Small intestine (tissue), 7 donors: ENCODE data around the gene CCN5. TPM values are rescaled to one million over a fixed set of nuclear protein-coding genes. Genes with fewer than 3 reads are reported as not detected.

ENCODE experiments used
- DNase-seq, 2 donors: peaks; one replicate each; pipeline versions ENCODE4 v3.0.0 to v3.0.0-alpha.2; 2013
- FAIRE-seq: peaks from 2 replicates; lab custom pipeline; 2012; peaks lifted over from hg19 to GRCh38; lab: Jason Lieb, UNC
- H3K27ac ChIP-seq, 3 donors: one replicate each; pipeline ENCODE4 v1.5.1; 2013; ENCODE audit warnings: low read length in 2 of 3, mild to moderate bottlenecking in 2 of 3, control low read depth in 1 of 3, inconsistent platforms in 1 of 3, low read depth in 1 of 3, moderate library complexity in 1 of 3
- H3K27me3 ChIP-seq, 3 donors: one replicate each; pipeline ENCODE4 v1.6.1; 2013; ENCODE audit warnings: low read length in 3 of 3, inconsistent platforms in 1 of 3; ENCODE audit not compliant: control insufficient read depth in 3 of 3, insufficient read depth in 3 of 3
- H3K36me3 ChIP-seq, 3 donors: one replicate each; pipeline ENCODE4 v1.6.1; 2013; ENCODE audit warnings: low read length in 3 of 3, inconsistent platforms in 1 of 3, low read depth in 1 of 3, mild to moderate bottlenecking in 1 of 3, moderate library complexity in 1 of 3; ENCODE audit not compliant: control insufficient read depth in 3 of 3, insufficient read depth in 2 of 3
- H3K4me1 ChIP-seq, 3 donors: one replicate each; pipeline ENCODE4 v1.6.1; 2013; ENCODE audit warnings: low read length in 2 of 3, inconsistent platforms in 1 of 3, low read depth in 1 of 3, mild to moderate bottlenecking in 1 of 3, moderate library complexity in 1 of 3; ENCODE audit not compliant: control insufficient read depth in 3 of 3, insufficient read depth in 2 of 3
- H3K4me3 ChIP-seq, 3 donors: one replicate each; pipeline ENCODE4 v1.5.1; 2013; ENCODE audit warnings: low read length in 3 of 3, control low read depth in 1 of 3, inconsistent platforms in 1 of 3, low read depth in 1 of 3, mild to moderate bottlenecking in 1 of 3, moderate library complexity in 1 of 3
- H3K9me3 ChIP-seq, 2 donors: one replicate each; pipeline ENCODE4 v1.6.1; 2013; ENCODE audit warnings: low read depth in 1 of 2, low read length in 1 of 2; ENCODE audit not compliant: control insufficient read depth in 2 of 2, insufficient read depth in 1 of 2
- WGBS, 3 donors: extraction: QIAGEN DNeasy Blood & Tissue Kit; methylation state at CpG; one replicate each; pipeline ENCODE4 v1.1.7; 2013; 5-methylcytosine and 5-hydroxymethylcytosine counted together
- polyA plus RNA-seq, 4 donors: library from polyadenylated mRNA; stranded (reverse) in 3 of 4; unstranded in 1 of 4; fragments of 200-250 nt in 3 of 4; fragments of 120-200 nt in 1 of 4; gene quantifications; one replicate each; pipeline versions ENCODE4 v1.2.1 to v1.2.3, GENCODE V29; 2013
- donor health status: healthy with polysubstance abuse.
- donor health status: control.
- donor health status: control.
- donor health status: Bipolar disorder and iron deficiency.
- donor health status: healthy.

Gene CCN5
- polyA plus RNA-seq, 4 donors, result 0.07 to 2.2 (median 1.9) TPM; not detected in 1

GRCh38 chr20:44723798-44724362 lies 8.7 kb downstream of the CCN5 start:
- FAIRE-seq, result no peak
- Histone ChIP-seq H3K36me3 (no peaks in the 10 kb centered on the region), H3K4me3 (no peak overlapping the region), H3K4me1 (peaks cover 0 to 4% (median 0%) of the 10 kb centered on the region in 3 donors), H3K9me3 (no peaks in the 10 kb centered on the region), H3K27me3 (peaks cover 0 to 11% (median 0%) of the 10 kb centered on the region in 3 donors), H3K27ac (no peak overlapping the region)
- 86 to 92% (median 91%) methylated on average over 9 of the region's 9 CpGs for WGBS, 3 donors
- no peak for DNase-seq

DNA sequence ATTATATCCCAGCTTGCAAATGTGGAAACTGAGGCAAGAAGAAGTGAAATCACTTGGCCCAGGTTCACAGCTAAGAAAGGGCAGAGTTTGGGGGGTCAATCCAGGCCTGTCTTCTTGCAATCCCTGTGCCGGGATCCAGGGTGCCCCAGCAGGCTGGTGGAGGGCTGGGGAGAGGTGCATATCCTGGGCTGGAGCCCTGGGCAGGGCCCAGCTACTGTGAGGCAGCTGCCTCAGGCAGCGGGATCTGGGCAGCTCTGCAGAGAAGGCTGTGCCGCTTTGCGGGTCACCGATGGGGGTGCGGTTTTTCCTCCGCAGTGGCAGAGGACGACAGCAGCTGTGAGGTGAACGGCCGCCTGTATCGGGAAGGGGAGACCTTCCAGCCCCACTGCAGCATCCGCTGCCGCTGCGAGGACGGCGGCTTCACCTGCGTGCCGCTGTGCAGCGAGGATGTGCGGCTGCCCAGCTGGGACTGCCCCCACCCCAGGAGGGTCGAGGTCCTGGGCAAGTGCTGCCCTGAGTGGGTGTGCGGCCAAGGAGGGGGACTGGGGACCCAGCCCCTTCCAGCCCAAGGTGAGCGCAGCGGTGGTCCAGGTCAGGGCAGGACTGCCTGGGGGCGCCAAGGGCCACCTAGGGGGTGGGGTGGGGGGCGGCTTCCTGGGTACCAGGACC lies 9.4 kb downstream of the CCN5 start:
- no peak overlapping the region for H3K27ac ChIP-seq
- DNase-seq, result no peak
- WGBS, 3 donors, result 41 to 56% (median 49%) methylated on average over 25 to 26 of the region's 26 CpGs
- H3K4me3 ChIP-seq, result no peak overlapping the region
- peaks cover 0 to 11% (median 0%) of the 10 kb centered on the region in 3 donors for H3K4me1 ChIP-seq
- peaks cover 0 to 11% (median 0%) of the 10 kb centered on the region in 3 donors for H3K27me3 ChIP-seq
- H3K9me3 ChIP-seq, result no peaks in the 10 kb centered on the region
- H3K36me3 ChIP-seq, result no peaks in the 10 kb centered on the region
- FAIRE-seq, result no peak

DNA sequence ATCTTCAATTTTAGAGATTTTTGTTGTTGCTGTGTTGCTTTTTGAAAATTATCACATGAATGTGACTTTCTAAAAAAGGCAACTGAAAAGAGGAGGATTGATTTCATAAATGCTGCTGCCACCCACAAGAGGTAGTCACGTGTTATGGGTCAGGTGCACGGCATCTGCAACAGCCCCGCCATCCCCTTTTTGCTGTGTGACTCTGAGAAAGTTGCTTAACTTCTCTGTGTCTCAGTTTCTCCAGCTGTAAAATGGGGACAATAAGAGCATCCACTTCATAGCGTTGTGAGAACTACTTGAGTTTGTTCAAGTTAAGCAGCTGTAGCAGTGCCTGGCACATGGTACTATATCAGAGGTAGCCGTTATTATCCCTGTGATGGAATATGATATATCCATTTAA lies 10.7 kb downstream of the CCN5 start:
- Histone ChIP-seq H3K27ac (no peak overlapping the region), H3K4me3 (no peak overlapping the region), H3K9me3 (no peaks in the 10 kb centered on the region), H3K27me3 (peaks cover 0 to 11% (median 0%) of the 10 kb centered on the region in 3 donors), H3K36me3 (no peaks in the 10 kb centered on the region), H3K4me1 (peaks cover 0 to 11% (median 0%) of the 10 kb centered on the region in 3 donors)
- no peak for DNase-seq
- WGBS, 3 donors, result 70 to 85% (median 76%) methylated on average over 5 of the region's 5 CpGs
- no peak for FAIRE-seq

- no peak overlapping the region for H3K27ac ChIP-seq
- no peaks in the 10 kb centered on the region for H3K36me3 ChIP-seq
- no peak for FAIRE-seq
- H3K27me3 ChIP-seq, result peaks cover 0 to 11% (median 0%) of the 10 kb centered on the region in 3 donors
- no peak for DNase-seq
- WGBS, 3 donors, result 90 to 93% (median 93%) methylated on average over 11 of the region's 11 CpGs
- no peaks in the 10 kb centered on the region for H3K9me3 ChIP-seq
- no peak overlapping the region for H3K4me3 ChIP-seq
- peaks cover 0 to 11% (median 0%) of the 10 kb centered on the region in 3 donors for H3K4me1 ChIP-seq
Measured at GRCh38 chr20:44727039-44727438, 11.9 kb downstream of the CCN5 start.

GRCh38 chr20:44727651-44728050 lies 12.5 kb downstream of the CCN5 start:
- no peak for DNase-seq
- no peak for FAIRE-seq
- Histone ChIP-seq H3K9me3 (no peaks in the 10 kb centered on the region), H3K27me3 (peaks cover 0 to 11% (median 0%) of the 10 kb centered on the region in 3 donors), H3K27ac (no peak overlapping the region), H3K36me3 (no peaks in the 10 kb centered on the region), H3K4me3 (no peak overlapping the region), H3K4me1 (peaks cover 0 to 11% (median 0%) of the 10 kb centered on the region in 3 donors)
- WGBS, 3 donors, result 64 to 81% (median 73%) methylated on average over 2 of the region's 2 CpGs

DNA sequence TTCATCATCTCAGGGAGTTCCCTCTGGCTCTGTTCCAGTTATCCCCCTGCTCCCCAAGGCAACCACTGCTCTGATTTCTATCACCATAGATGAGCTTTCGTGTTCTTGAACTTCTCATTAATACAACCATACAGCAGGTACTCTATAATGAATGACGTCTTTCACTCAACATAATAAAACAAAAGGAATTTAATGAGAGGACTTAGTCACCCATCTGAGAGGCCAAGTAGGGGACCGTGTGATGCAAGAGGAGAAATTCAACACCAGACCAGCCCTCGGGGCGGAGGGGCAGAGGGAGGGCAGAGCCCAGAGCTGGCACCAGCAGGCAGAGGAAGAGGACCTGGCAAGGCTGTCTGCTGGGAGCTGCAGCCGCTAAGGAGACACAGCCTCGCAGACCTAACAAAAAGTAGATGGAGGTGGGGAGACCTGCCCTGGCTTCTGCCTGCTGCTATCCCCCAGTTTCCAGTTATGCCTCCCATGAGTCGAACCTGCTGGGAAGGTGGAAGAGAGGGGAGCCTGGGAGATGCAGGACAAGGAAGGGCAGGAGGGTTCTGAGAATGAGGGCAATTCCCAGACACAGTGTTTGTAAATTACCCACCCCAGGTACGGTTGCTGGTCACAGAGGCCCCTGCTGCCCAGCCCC lies 13.8 kb downstream of the CCN5 start:
- Histone ChIP-seq H3K4me1 (peaks cover 0 to 11% (median 0%) of the 10 kb centered on the region in 3 donors), H3K36me3 (no peaks in the 10 kb centered on the region), H3K27ac (no peak overlapping the region), H3K9me3 (no peaks in the 10 kb centered on the region), H3K4me3 (no peak overlapping the region), H3K27me3 (peaks cover 0 to 11% (median 0%) of the 10 kb centered on the region in 3 donors)
- 5 to 30% (median 15%) methylated on average over 9 of the region's 9 CpGs for WGBS, 3 donors
- FAIRE-seq, result no peak
- peak; percentile 61 to 83 for DNase-seq

DNA sequence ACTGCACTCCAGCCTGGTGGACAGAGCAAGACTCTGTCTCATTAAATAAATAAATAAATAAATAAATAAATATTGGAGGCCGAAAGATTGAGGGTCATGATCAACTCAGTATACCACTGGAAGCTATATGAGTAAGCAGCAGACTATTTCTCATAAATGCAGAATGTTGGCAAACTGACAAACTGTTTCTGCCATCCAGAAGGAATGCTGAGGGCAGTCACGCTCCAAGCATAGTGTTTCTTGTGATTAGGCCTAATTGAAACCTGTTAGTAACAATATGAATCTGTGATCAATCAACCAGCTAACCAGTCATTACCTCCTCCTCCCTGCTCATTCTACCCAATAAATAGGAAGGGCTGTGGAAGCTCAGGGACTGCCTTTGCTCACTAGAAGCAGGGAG lies 15.3 kb downstream of the CCN5 start:
- Histone ChIP-seq H3K36me3 (no peaks in the 10 kb centered on the region), H3K4me3 (no peak overlapping the region), H3K9me3 (no peaks in the 10 kb centered on the region), H3K27ac (no peak overlapping the region), H3K27me3 (no peaks in the 10 kb centered on the region), H3K4me1 (peaks cover 0 to 11% (median 0%) of the 10 kb centered on the region in 3 donors)
- WGBS, 3 donors, result 83 to 93% (median 85%) methylated on average over 2 of the region's 2 CpGs
- no peak for DNase-seq
- no peak for FAIRE-seq

DNA sequence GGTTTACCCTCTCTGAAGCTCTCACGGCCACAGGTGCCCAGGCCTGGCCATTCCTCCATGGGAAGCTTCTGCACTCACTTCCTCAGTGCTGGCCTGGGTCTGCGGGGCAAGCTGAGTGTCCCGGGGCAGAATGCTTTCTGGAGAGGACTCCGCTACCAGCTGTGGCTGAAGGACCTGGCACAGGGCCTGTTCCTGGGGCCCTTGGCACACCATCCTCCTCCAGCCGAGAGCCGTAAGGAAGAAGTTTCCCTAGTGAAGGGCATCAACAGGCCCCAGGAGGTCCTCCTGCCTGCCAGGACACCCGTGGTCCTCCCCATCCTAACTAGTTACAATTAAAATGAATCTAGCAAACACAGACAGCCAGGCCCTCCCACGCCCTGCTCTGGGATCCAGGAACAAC lies 16.5 kb downstream of the CCN5 start:
- Histone ChIP-seq H3K4me3 (no peak overlapping the region), H3K27ac (no peak overlapping the region)
- DNase-seq, result no peak

More for the DNA sequence above, 16.5 kb downstream of the CCN5 start:
- Histone ChIP-seq H3K9me3 (peaks cover 0 to 2% of the 10 kb centered on the region in 2 donors), H3K4me1 (peaks cover 0 to 11% (median 0%) of the 10 kb centered on the region in 3 donors), H3K27me3 (no peaks in the 10 kb centered on the region), H3K36me3 (no peaks in the 10 kb centered on the region)
- 54 to 77% (median 59%) methylated on average over 8 of the region's 8 CpGs for WGBS, 3 donors
- FAIRE-seq, result no peak
